Left cardiac atrium (tissue), 4 donors: ENCODE measurements around the gene FANCD2OS. TPM values are rescaled to one million over a fixed set of nuclear protein-coding genes. Genes with fewer than 3 reads are reported as not detected.
"Not testable (repeated sequence)": the region's sequence is repeated elsewhere in the genome, so short reads cannot be mapped to it uniquely, and the experiment has no call there.

Source experiments
- ATAC-seq, 2 donors: fragments of 200-7000 bp; cut with Tn5 transposase; one replicate each; pipeline ENCODE4 v1.9.1; 2020; ENCODE audit warnings: mild to moderate bottlenecking in 2 of 2, moderate library complexity in 2 of 2
- DNase-seq: peaks from one replicate; pipeline ENCODE4 v3.0.0-alpha.2; 2020
- intact Hi-C, 2 donors: fragments of 100-400 bp; cut with DNase I; formaldehyde crosslinking; loops; one replicate each; pipeline versions ENCODE4 v1.14.1 to v1.15.1; 2022 to 2023
- total RNA-seq, 2 donors: library from RNA; stranded (reverse); fragmentation: NEBNext Ultra II Directional; extraction: Animal tissue kit (Norgen Biotek cat#: 25700); gene quantifications; one replicate each; pipeline ENCODE4 v1.2.1, GENCODE V29; 2021
- donor health status: DM: no; HTN: yes; CAD: no.
- donor health status: DM: no; HTN: yes; CAD: no; lungs with severe emphysema.
- donor health status: DM: yes; HTN: yes; CAD: no.
- donor health status: Dilated cardiomyopathy.

Gene FANCD2OS
- total RNA-seq, 2 donors from 2014 or later = not detected

DNA sequence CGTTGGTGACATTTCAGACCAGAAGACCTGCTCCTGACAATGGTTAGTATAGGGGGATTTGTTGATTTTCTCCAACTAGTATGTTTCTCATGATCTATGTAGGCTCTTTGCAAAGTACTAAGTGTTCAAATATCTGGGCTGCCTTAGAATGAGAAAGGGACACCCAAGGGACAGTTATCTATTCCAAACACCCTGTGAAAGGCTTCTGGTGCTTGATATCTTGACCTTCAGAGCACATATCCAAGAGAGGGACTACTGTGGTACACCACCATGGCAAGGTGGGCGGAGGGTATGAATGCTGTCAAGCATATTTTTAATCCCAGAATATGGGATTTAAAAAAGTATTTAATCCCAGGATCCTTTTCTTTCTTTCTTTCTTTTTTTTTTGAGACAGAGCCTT is 1.1 kb downstream of the FANCD2OS start:
- no peak for ATAC-seq
- intact Hi-C loops = no loop called here
- no peak for DNase-seq

DNA sequence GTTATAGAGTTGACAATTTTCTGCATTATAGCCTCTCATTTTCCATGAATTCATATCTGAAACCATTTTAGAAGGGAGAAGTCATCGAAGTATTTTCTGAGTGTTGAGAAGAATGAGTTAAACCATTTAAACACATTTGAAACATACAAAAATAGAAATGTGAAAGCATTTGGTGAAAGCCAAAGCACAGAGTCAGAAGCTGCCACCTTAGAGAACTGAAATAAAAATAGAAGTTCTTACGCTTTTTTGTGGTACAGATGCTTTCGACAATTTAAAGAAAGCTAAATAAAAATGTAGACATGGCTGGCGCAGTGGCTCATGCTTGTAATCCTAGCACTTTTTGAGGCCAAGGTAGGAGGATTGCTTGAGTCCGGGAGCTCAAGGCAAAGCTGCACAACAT is 9.0 kb downstream of the FANCD2OS start:
- no peak for DNase-seq
- no peak for ATAC-seq
- intact Hi-C loops = no loop called here

DNA sequence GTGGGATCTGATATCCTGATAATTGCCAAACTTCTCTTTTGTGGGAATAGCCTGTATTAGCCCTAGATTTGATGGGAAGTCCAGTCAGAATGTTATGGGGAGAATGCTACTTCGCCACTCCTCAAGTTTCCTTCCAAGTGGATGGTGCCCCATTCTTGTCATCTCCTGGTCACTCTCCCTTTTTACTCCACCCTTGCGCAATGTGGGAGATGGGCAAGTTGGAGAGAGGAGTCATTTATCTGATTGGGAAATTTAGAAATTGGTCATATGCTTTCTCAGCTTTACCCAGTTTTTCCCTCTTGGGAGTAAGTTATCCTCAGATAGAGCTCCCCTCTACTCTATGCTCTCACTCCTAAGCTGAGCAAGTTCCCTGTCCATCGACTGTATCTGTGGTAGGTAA is 14.4 kb downstream of the FANCD2OS start:
- DNase-seq = no peak
- intact Hi-C loops = no loop called here
- no peak for ATAC-seq

DNA sequence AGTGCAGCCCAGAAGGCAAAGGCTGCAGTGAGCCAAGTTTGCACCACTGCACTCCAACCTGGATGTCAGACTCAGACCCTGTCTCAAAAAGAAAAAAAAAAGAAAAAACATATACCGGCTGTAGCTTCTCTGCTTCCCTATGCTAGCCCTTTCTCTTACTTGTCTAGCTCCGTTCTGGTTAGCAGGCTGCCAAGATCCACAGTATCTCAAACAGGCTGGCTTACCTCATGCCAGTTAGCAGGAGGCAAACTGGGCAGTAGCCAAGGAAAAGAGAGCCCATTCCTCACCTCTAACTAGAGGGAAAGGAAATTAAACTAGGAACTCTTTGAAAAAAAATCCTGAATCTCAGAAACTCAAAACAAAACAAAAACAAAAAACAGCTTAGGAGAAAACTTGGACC is 16.7 kb downstream of the FANCD2OS start:
- intact Hi-C loops, ATAC-seq, DNase-seq: not testable (repeated sequence)

DNA sequence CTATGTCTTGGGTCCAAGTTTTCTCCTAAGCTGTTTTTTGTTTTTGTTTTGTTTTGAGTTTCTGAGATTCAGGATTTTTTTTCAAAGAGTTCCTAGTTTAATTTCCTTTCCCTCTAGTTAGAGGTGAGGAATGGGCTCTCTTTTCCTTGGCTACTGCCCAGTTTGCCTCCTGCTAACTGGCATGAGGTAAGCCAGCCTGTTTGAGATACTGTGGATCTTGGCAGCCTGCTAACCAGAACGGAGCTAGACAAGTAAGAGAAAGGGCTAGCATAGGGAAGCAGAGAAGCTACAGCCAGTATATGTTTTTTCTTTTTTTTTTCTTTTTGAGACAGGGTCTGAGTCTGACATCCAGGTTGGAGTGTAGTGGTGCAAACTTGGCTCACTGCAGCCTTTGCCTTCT is 17.3 kb downstream of the FANCD2OS start:
- ATAC-seq, intact Hi-C loops, DNase-seq: not testable (repeated sequence)

DNA sequence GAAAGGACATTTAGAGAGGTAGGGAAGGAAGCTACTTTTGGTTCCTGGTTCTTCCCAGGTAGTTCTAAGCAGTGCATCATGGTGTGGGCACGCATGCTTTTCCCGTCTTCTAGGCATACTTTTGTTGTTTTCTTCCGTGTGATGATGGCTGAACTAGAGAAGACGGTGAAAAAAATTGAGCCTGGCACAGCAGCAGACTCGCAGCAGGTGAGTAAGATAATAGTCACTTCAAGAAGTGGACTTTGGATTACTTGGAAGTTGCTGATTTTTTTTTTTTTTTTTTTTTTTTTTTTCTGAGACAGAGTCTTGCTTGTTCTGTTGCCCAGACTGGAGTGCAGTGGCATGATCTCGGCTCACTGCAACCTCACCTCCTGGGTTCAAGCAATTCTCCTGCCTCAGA is 17.9 kb downstream of the FANCD2OS start:
- intact Hi-C loops = no loop called here
- ATAC-seq (no peak), DNase-seq (no peak)

DNA sequence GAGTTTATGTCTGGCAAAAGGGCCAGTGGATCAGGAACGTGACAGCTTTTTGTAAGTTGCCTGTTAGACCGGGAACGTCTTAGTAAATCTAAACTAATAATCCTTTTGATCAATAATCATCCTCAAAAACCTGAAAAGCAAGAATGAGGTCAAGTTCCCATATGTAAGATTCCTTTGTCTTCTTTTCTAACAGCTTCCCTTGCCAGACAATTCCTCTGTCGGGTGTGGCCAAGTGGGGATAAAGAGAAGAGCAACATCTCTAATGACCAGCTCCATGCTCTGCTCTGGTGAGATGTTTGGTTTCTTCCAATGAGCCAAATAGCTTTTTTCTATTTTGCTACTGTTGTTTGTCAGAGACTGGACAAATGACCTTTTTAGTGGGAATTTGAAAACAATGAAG is 19.8 kb downstream of the FANCD2OS start:
- intact Hi-C loops = no loop called here
- DNase-seq = no peak
- no peak for ATAC-seq

DNA sequence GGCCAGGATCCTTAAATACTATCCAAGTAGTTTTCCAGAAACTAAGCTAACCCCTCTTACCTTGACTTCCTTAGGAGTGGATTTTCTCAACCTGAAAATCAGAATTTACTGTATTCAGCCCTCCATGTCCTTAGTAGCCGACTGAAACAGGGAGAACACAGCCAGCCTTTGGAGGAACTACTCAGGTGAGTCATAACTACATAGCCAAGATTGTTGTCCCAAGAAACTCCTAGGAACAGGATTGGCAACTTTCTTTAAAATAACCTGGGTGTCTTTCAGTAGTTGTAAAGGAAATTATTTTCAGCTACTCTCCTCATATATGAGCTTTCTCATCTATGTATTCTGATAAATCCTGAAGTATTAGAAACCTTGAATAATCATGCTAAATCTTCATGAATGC is 22.3 kb downstream of the FANCD2OS start:
- DNase-seq = no peak
- intact Hi-C loops = no loop called here
- no peak for ATAC-seq

DNA sequence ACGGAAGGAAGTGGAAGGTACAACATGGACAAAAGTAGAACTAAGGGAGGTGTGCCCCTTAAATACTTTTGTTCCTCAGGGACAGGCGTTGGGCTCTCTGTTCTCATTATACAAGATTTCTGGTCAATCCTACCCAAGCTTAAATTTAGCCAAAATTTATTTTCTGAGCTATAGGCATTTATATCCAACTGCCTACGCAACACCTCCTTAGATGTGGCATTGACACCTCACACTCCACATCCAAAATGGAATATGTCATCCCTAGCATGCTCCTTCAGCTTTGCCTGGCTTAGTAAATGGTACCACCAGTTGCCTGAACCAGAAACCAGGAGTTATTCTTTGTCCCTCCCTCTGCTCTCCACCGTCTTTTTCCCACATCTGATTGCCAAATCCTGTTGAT is 26.2 kb downstream of the FANCD2OS start:
- ATAC-seq (no peak), DNase-seq (no peak)
- intact Hi-C loops = no loop called here

DNA sequence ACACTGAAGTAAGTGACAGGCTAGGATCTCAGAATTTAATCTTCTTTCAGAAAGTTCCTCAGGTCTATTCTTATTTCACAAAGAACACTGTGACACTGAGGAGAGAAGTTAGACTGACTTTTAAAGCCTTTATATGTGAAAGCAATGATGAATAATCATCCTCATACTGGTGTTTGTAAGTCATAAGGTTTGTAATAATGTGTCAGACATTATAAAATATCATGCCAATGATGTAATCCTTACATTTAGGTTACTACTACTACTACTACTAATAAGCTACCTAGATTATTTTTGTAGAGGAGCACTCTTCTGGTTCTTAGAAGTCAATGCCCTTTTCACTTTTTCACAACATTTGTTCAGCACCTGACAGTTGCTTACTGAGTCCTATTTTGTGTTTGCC is 33.4 kb downstream of the FANCD2OS start:
- intact Hi-C loops = no loop called here
- ATAC-seq (no peak), DNase-seq (no peak)

DNA sequence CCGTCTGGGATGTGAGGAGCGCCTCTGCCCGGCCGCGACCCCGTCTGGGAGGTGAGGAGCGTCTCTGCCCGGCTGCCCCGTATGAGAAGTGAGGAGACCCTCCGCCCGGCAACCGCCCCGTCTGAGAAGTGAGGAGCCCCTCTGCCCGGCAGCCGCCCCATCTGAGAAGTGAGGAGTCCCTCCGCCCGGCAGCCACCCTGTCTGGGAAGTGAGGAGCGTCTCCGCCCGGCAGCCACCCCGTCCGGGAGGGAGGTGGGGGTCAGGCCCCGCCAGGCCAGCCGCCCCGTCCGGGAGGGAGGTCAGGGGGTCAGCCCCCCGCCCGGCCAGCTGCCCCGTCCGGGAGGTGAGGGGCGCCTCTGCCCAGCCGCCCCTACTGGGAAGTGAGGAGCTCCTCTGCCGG is 38.0 kb downstream of the FANCD2OS start:
- intact Hi-C loops, DNase-seq, ATAC-seq: not testable (repeated sequence)

DNA sequence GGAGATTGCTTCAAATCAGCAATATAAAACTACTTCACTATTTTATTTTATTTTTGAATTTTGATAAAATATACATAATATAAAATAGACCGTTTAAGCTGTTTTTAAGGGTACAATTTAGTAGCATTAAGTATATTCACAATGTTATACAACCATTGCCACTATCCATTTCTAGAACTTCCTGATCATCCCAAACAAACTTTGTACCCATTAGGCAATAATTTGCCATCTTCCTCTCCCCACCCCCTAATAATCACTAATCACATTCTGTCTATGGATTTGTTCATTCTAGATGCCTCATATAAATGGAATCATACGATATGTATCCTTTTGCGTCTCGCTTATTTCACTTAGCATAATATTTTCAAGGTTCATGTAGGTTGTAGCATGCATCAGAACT is 53.0 kb downstream of the FANCD2OS start:
- ATAC-seq = no peak
- no peak for DNase-seq
- intact Hi-C loops = no loop called here

Other genes with a start within 250 kb of the FANCD2OS start
- gene CIDEC, start 228.0 kb downstream of the FANCD2OS start, total RNA-seq = 100 to 1,000 TPM in 1 of 2 donors, 10 to 100 TPM in 1; 63.3 to 127 TPM
- 10 to 100 TPM; 20.7 to 25.6 TPM for gene JAGN1, start 217.6 kb downstream of the FANCD2OS start, total RNA-seq
- gene IL17RE, start 205.4 kb downstream of the FANCD2OS start, total RNA-seq = 1 to 10 TPM; 1.8 to 2.2 TPM
- 10 to 100 TPM; 33.2 to 34.6 TPM for gene IL17RC, start 191.2 kb downstream of the FANCD2OS start, total RNA-seq
- gene CRELD1, start 174.4 kb downstream of the FANCD2OS start, total RNA-seq = 10 to 100 TPM; 47.4 to 59.8 TPM
- gene PRRT3, start 155.8 kb downstream of the FANCD2OS start, total RNA-seq = 1 to 10 TPM in 1 of 2 donors, under 1 TPM in 1; 0.97 to 1.4 TPM
- 10 to 100 TPM; 80.0 to 86.7 TPM for gene EMC3, start 121.4 kb downstream of the FANCD2OS start, total RNA-seq
- gene FANCD2, start 81.8 kb downstream of the FANCD2OS start, total RNA-seq = 1 to 10 TPM in 1 of 2 donors, under 1 TPM in 1; 0.71 to 1.8 TPM
- 10 to 100 TPM; 84.8 to 95.0 TPM for gene BRK1, start 7.4 kb upstream of the FANCD2OS start, total RNA-seq
- gene VHL, start 33.5 kb upstream of the FANCD2OS start, total RNA-seq = 10 to 100 TPM; 15.3 to 16.3 TPM
- gene IRAK2, start 56.7 kb upstream of the FANCD2OS start, total RNA-seq = 1 to 10 TPM; 1.7 to 1.8 TPM
- 10 to 100 TPM; 17.9 to 27.0 TPM for gene TATDN2, start 140.2 kb upstream of the FANCD2OS start, total RNA-seq
- under 1 TPM in 1 of 2 donors, not detected in 1; 0.60 TPM for gene GHRL, start 184.7 kb upstream of the FANCD2OS start, total RNA-seq
- 10 to 100 TPM; 61.4 to 88.8 TPM for gene SEC13, start 212.9 kb upstream of the FANCD2OS start, total RNA-seq